ENCODE measurements around the gene GRM5.
"Not testable (repeated sequence)": the region's sequence is repeated elsewhere in the genome, so short reads cannot be mapped to it uniquely, and the experiment has no call there.

DNA sequence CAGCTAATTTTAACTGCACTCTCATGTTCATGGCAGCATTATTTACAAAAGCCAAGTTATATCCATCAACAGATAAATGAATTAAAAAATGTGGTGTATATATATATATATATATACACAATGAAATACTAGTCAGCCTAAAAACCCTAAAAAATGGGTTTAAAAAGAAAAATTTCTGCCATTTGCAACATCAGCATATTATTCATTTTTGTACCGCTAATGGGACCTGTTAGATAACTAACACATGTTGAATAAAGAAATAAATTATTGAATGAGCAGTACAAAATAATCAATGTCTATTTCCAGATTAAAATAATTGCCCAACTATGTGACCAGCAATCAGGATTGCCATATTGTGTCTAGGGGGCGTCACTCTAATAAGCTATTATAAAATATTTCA, 211.8 kb downstream of the GRM5 start:
- TF ChIP-seq POLR2A (IDR thresholded peaks at IDR 0.05) = not testable (repeated sequence)
- TF ChIP-seq, protein P1, sequence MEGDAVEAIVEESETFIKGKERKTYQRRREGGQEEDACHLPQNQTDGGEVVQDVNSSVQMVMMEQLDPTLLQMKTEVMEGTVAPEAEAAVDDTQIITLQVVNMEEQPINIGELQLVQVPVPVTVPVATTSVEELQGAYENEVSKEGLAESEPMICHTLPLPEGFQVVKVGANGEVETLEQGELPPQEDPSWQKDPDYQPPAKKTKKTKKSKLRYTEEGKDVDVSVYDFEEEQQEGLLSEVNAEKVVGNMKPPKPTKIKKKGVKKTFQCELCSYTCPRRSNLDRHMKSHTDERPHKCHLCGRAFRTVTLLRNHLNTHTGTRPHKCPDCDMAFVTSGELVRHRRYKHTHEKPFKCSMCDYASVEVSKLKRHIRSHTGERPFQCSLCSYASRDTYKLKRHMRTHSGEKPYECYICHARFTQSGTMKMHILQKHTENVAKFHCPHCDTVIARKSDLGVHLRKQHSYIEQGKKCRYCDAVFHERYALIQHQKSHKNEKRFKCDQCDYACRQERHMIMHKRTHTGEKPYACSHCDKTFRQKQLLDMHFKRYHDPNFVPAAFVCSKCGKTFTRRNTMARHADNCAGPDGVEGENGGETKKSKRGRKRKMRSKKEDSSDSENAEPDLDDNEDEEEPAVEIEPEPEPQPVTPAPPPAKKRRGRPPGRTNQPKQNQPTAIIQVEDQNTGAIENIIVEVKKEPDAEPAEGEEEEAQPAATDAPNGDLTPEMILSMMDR (IDR thresholded peaks at IDR 0.05) = not testable (repeated sequence)
